SK-N-SH (cell line): ENCODE data around the gene P4HA1. TPM values are rescaled to one million over a fixed set of nuclear protein-coding genes. Genes with fewer than 3 reads are reported as not detected.

Experiments
- CTCF ChIA-PET: fragments of 300-600, 350-600 bp; formaldehyde crosslinking; extraction: SDS; loops from one replicate; lab custom pipeline; 2021; lab: Yijun Ruan, JAX
- POLR2A ChIA-PET: fragments of 350-600 bp; sonication (Branson Sonifier 250); formaldehyde crosslinking; extraction: SDS; loops from one replicate; lab custom pipeline; 2020; ENCODE audit warnings: antibody characterized with exemption, inconsistent platforms; lab: Yijun Ruan, JAX
- DNase-seq: peaks from one replicate; pipeline ENCODE4 v3.0.0; 2012
- H2AFZ ChIP-seq: fragments of 200-600 bp; sonication (generic); 2 replicates; pipeline ENCODE4 v1.8.1; 2016; ENCODE audit warnings: antibody characterized with exemption, mild to moderate bottlenecking, low read depth
- H3F3A ChIP-seq: fragments of 200-600 bp; sonication (generic); replicated peaks from 2 replicates; pipeline ENCODE3; 2016; ENCODE audit warnings: antibody characterized with exemption, mild to moderate bottlenecking; ENCODE audit not compliant: insufficient read depth
- H3K27ac ChIP-seq, 2 experiments: fragments of 200-500 bp in 1 of 2; fragments of 200-600 bp in 1 of 2; sonication (Bioruptor generic) in 1 of 2; sonication (generic), shearing (Covaris generic) in 1 of 2; 2 replicates each; pipeline versions ENCODE4 v1.5.1 to v1.6.1; 2014 to 2016; ENCODE audit warnings: low read depth in 2 of 2, inconsistent platforms in 1 of 2, low read length in 1 of 2, mild to moderate bottlenecking in 1 of 2, mixed read lengths in 1 of 2
- H3K27me3 ChIP-seq: fragments of 200-600 bp; sonication (generic), shearing (Covaris generic); 2 replicates; pipeline ENCODE4 v1.6.1; 2016; ENCODE audit warnings: mixed run types; ENCODE audit not compliant: insufficient read depth
- H3K36me3 ChIP-seq, 2 experiments: fragments of 200-500 bp in 1 of 2; fragments of 200-600 bp in 1 of 2; sonication (Bioruptor generic) in 1 of 2; sonication (generic) in 1 of 2; replicated peaks in 1 of 2; 2 replicates each; pipeline versions ENCODE3 to v1.5.1; 2014 to 2016; ENCODE audit warnings: low read length in 1 of 2, mild to moderate bottlenecking in 1 of 2; ENCODE audit not compliant: insufficient read depth in 2 of 2, control insufficient read depth in 1 of 2
- H3K4me1 ChIP-seq, 2 experiments: fragments of 200-500 bp in 1 of 2; fragments of 200-600 bp in 1 of 2; sonication (Bioruptor generic) in 1 of 2; sonication (generic), shearing (Covaris generic) in 1 of 2; 2 replicates each; pipeline versions ENCODE4 v1.5.1 to v1.6.1; 2014 to 2016; ENCODE audit warnings: low read depth in 1 of 2, low read length in 1 of 2, mixed run types in 1 of 2; ENCODE audit not compliant: insufficient read depth in 2 of 2, control insufficient read depth in 1 of 2
- H3K4me2 ChIP-seq: fragments of 200-600 bp; sonication (generic), shearing (Covaris generic); 2 replicates; pipeline ENCODE4 v1.6.1; 2017; ENCODE audit warnings: mixed run types
- H3K4me3 ChIP-seq, 2 experiments: fragments of 200-500 bp in 1 of 2; fragments of 200-600 bp in 1 of 2; sonication (Bioruptor generic) in 1 of 2; sonication (generic), shearing (Covaris generic) in 1 of 2; 2 replicates each; pipeline versions ENCODE4 v1.5.1 to v1.8.1; 2014 to 2016; ENCODE audit warnings: low read depth in 2 of 2, inconsistent platforms in 1 of 2, low read length in 1 of 2, mild to moderate bottlenecking in 1 of 2, mixed read lengths in 1 of 2, moderate library complexity in 1 of 2
- H3K79me2 ChIP-seq: fragments of 200-600 bp; sonication (generic); 2 replicates; pipeline ENCODE4 v1.8.1; 2017; ENCODE audit warnings: mild to moderate bottlenecking; ENCODE audit not compliant: insufficient read depth
- H3K9ac ChIP-seq: fragments of 200-600 bp; sonication (generic); 2 replicates; pipeline ENCODE4 v1.6.1; 2017; ENCODE audit warnings: mixed run types
- H3K9me2 ChIP-seq: fragments of 200-600 bp; sonication (generic); 2 replicates; pipeline ENCODE4 v1.6.1; 2017; ENCODE audit warnings: mixed run types
- H3K9me3 ChIP-seq: fragments of 200-600 bp; sonication (generic); 2 replicates; pipeline ENCODE4 v1.6.1; 2017; ENCODE audit warnings: mixed run types, mild to moderate bottlenecking, moderate library complexity
- H4K20me1 ChIP-seq: fragments of 200-600 bp; sonication (generic); 2 replicates; pipeline ENCODE4 v1.6.1; 2017; ENCODE audit warnings: mild to moderate bottlenecking, mixed run types; ENCODE audit not compliant: insufficient read depth
- CHD2 ChIP-seq: fragments of 150-350 bp; IDR thresholded peaks from 2 replicates; pipeline ENCODE4 v1.6.1; 2018; ENCODE audit warnings: low read length; ENCODE audit not compliant: partially characterized antibody
- ELF1 ChIP-seq: IDR thresholded peaks from 2 replicates; pipeline ENCODE4 v1.4.0; 2012
- EP300 ChIP-seq, 2 experiments: IDR thresholded peaks; 2 replicates each; pipeline versions ENCODE4 v1.4.0 to v1.6.1; 2012; ENCODE audit warnings: borderline replicate concordance in 1 of 2, low read depth in 1 of 2, low read length in 1 of 2
- FOSL2 ChIP-seq: IDR thresholded peaks from 2 replicates; pipeline ENCODE4 v1.4.0; 2012; ENCODE audit warnings: low read depth, mild to moderate bottlenecking, moderate library complexity, borderline replicate concordance
- JUND ChIP-seq: IDR thresholded peaks from 2 replicates; pipeline ENCODE4 v1.4.0; 2012
- MEF2A ChIP-seq: IDR thresholded peaks from 2 replicates; pipeline ENCODE4 v1.4.0; 2012; ENCODE audit warnings: low read depth, borderline replicate concordance
- NFIC ChIP-seq: IDR thresholded peaks from 2 replicates; pipeline ENCODE4 v1.4.0; 2012; ENCODE audit warnings: borderline replicate concordance
- POLR2AphosphoS5 ChIP-seq: IDR thresholded peaks from 2 replicates; pipeline ENCODE4 v1.6.1; 2012; ENCODE audit warnings: low read depth, low read length
- SIN3A ChIP-seq: IDR thresholded peaks from 2 replicates; pipeline ENCODE4 v1.6.1; 2012; ENCODE audit warnings: low read depth, mild to moderate bottlenecking, low read length, moderate library complexity, borderline replicate concordance
- SMC3 ChIP-seq: IDR thresholded peaks from 2 replicates; pipeline ENCODE4 v1.6.1; 2012; ENCODE audit warnings: low read depth, low read length, improper control_type of control experiment
- TAF1 ChIP-seq: IDR thresholded peaks from 2 replicates; pipeline ENCODE4 v1.6.1; 2012; ENCODE audit warnings: low read depth, mild to moderate bottlenecking, low read length, moderate library complexity, borderline replicate concordance
- TCF12 ChIP-seq: IDR thresholded peaks from 2 replicates; pipeline ENCODE4 v1.4.0; 2012
- YY1 ChIP-seq: IDR thresholded peaks from 2 replicates; pipeline ENCODE4 v1.4.0; 2012; ENCODE audit warnings: low read depth, mild to moderate bottlenecking
- WGBS: methylation state at CpG from one replicate; pipeline ENCODE4 v1.1.6; 2017; ENCODE audit warnings: low lambda C conversion rate; 5-methylcytosine and 5-hydroxymethylcytosine counted together
- polyA plus RNA-seq, 3 experiments: library from polyadenylated mRNA; depleted of rRNA; stranded (reverse); fragments of >200 nt; gene quantifications; 2 replicates each; pipeline ENCODE4 v1.2.3, GENCODE V29; 2012
- TF ChIP-seq, protein P1 (sequence below): fragments of 200-600 bp; sonication (generic); IDR thresholded peaks from 2 replicates; pipeline ENCODE4 v1.6.1; 2017; ENCODE audit warnings: antibody characterized with exemption, mild to moderate bottlenecking, moderate library complexity
- TF ChIP-seq, protein P2 (sequence below): fragments of 150-350 bp; IDR thresholded peaks from 2 replicates; pipeline ENCODE4 v1.6.1; 2016; ENCODE audit warnings: mild to moderate bottlenecking, low read depth, low read length
- TF ChIP-seq, protein P3 (sequence below): IDR thresholded peaks from 2 replicates; pipeline ENCODE4 v1.4.0; 2012; ENCODE audit warnings: low read depth
- TF ChIP-seq, protein P4 (sequence below): IDR thresholded peaks from 2 replicates; pipeline ENCODE4; 2012
- TF ChIP-seq, protein P5 (sequence below): fragments of 150-350 bp; IDR thresholded peaks from 2 replicates; pipeline ENCODE4 v1.6.1; 2017; ENCODE audit warnings: antibody characterized with exemption, low read length, low read depth, borderline replicate concordance

The P4HA1 gene
- polyA plus RNA-seq, 1 of the 3 experiments (the other 2 are of a cell fraction) = 34.8 TPM

DNA sequence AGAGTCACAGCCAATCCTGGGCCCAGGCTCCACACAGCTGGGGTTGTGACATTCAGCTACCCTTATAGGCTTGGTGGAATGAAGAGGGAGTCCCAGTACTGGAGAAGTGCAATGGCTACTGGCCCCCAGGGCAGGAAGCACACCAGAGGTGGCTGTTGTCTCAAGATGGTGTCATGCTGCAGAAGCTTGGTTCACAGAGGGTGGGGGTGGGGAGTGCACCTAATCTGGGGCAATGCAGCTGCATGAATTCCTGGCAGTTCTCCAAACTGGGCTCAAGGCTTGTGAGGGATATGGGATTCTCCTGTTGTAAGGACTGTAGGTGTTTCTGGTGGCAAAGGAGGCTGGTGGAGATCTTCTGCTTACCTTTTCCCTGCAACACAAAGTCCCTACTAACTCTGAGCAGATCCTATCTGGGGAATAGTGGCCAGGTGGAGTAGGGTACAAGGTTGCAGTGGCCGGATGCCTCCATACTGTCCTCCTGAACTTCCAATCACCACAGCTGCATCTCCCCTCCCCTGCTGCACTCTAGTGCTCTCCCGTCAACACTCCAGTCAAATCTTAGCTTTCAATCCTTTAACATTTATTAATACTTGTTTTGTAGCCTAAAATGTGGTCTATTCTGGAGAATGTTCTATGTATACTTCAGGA lies 114.7 kb downstream of the P4HA1 start:
- POLR2A ChIA-PET = no interaction called here
- 90% methylated on average over 2 of the region's 2 CpGs for WGBS

More for the DNA sequence above, 114.7 kb downstream of the P4HA1 start:
- no peaks in the 10 kb centered on the region for H4K20me1 ChIP-seq
- no peak overlapping the region for H3K4me2 ChIP-seq
- CTCF ChIA-PET = no interaction called here
- peaks cover 7% of the 10 kb centered on the region for H3F3A ChIP-seq
- no peaks in the 10 kb centered on the region for H3K79me2 ChIP-seq
- H3K9ac ChIP-seq = no peak overlapping the region
- H3K4me3 ChIP-seq = no peak overlapping the region
- peaks cover 15% of the 10 kb centered on the region for H3K9me3 ChIP-seq
- no peak overlapping the region for H2AFZ ChIP-seq
- H3K27ac ChIP-seq = no peak overlapping the region
- no peaks in the 10 kb centered on the region for H3K36me3 ChIP-seq
- no peak for TF ChIP-seq MEF2A
- no peak for TF ChIP-seq ELF1
- TF ChIP-seq, protein P1, sequence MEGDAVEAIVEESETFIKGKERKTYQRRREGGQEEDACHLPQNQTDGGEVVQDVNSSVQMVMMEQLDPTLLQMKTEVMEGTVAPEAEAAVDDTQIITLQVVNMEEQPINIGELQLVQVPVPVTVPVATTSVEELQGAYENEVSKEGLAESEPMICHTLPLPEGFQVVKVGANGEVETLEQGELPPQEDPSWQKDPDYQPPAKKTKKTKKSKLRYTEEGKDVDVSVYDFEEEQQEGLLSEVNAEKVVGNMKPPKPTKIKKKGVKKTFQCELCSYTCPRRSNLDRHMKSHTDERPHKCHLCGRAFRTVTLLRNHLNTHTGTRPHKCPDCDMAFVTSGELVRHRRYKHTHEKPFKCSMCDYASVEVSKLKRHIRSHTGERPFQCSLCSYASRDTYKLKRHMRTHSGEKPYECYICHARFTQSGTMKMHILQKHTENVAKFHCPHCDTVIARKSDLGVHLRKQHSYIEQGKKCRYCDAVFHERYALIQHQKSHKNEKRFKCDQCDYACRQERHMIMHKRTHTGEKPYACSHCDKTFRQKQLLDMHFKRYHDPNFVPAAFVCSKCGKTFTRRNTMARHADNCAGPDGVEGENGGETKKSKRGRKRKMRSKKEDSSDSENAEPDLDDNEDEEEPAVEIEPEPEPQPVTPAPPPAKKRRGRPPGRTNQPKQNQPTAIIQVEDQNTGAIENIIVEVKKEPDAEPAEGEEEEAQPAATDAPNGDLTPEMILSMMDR = no peak
- TF ChIP-seq EP300 (IDR thresholded peaks at IDR 0.05; ENCODE audit: borderline replicate concordance in 1 of 2, low read depth in 1 of 2, low read length in 1 of 2) = no peak
- no peak for TF ChIP-seq CHD2
- no peak for TF ChIP-seq NFIC
- TF ChIP-seq, protein P2, sequence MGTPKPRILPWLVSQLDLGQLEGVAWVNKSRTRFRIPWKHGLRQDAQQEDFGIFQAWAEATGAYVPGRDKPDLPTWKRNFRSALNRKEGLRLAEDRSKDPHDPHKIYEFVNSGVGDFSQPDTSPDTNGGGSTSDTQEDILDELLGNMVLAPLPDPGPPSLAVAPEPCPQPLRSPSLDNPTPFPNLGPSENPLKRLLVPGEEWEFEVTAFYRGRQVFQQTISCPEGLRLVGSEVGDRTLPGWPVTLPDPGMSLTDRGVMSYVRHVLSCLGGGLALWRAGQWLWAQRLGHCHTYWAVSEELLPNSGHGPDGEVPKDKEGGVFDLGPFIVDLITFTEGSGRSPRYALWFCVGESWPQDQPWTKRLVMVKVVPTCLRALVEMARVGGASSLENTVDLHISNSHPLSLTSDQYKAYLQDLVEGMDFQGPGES = no peak
- TF ChIP-seq SIN3A = no peak
- TF ChIP-seq POLR2AphosphoS5 = no peak
- no peak for TF ChIP-seq TCF12
- no peak for TF ChIP-seq FOSL2
- TF ChIP-seq, protein P3, sequence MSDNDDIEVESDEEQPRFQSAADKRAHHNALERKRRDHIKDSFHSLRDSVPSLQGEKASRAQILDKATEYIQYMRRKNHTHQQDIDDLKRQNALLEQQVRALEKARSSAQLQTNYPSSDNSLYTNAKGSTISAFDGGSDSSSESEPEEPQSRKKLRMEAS = no peak
- no peak for TF ChIP-seq JUND
- no peak for TF ChIP-seq SMC3
- TF ChIP-seq, protein P4, sequence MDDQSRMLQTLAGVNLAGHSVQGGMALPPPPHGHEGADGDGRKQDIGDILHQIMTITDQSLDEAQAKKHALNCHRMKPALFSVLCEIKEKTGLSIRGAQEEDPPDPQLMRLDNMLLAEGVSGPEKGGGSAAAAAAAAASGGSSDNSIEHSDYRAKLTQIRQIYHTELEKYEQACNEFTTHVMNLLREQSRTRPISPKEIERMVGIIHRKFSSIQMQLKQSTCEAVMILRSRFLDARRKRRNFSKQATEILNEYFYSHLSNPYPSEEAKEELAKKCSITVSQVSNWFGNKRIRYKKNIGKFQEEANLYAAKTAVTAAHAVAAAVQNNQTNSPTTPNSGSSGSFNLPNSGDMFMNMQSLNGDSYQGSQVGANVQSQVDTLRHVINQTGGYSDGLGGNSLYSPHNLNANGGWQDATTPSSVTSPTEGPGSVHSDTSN = no peak
- TF ChIP-seq, protein P5, sequence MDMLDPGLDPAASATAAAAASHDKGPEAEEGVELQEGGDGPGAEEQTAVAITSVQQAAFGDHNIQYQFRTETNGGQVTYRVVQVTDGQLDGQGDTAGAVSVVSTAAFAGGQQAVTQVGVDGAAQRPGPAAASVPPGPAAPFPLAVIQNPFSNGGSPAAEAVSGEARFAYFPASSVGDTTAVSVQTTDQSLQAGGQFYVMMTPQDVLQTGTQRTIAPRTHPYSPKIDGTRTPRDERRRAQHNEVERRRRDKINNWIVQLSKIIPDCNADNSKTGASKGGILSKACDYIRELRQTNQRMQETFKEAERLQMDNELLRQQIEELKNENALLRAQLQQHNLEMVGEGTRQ = no peak
- TF ChIP-seq YY1 = no peak
- no peak for TF ChIP-seq TAF1
- TF ChIP-seq, all 33 proteins: peak for 0
- no peak for DNase-seq
- Histone ChIP-seq H3K9me2 (no peaks in the 10 kb centered on the region), H3K4me1 (no peaks in the 10 kb centered on the region), H3K27me3 (no peaks in the 10 kb centered on the region)
